Activated CD8-positive, alpha-beta memory T cell treated with anti-CD3 and anti-CD28 coated beads, Interleukin-2, amount 50 U/mL, for 1 hour (primary cell): ENCODE measurements around the gene RND1.

Source experiments
- DNase-seq: peaks from one replicate; pipeline ENCODE4 v3.0.0-alpha.2; 2020; ENCODE audit errors: extremely low read depth

Gene RND1

GRCh38 chr12:48810903-48811431, 54.7 kb downstream of the RND1 start:
- no peak for DNase-seq

GRCh38 chr12:48807981-48808380, 57.7 kb downstream of the RND1 start:
- no peak for DNase-seq
